Muscle layer of colon (tissue), 2 donors: ENCODE measurements around the gene CST4.
"Not testable (repeated sequence)": the region's sequence is repeated elsewhere in the genome, so short reads cannot be mapped to it uniquely, and the experiment has no call there.

Experiments used
- H3K27ac ChIP-seq: one replicate; pipeline ENCODE4 v1.7.0; 2013; ENCODE audit warnings: low read depth, mild to moderate bottlenecking, low read length, moderate library complexity
- H3K27me3 ChIP-seq, 2 donors: one replicate each; pipeline ENCODE4 v1.7.0; 2013; ENCODE audit warnings: low read length in 2 of 2, mild to moderate bottlenecking in 2 of 2; ENCODE audit not compliant: insufficient read depth in 2 of 2, control insufficient read depth in 1 of 2
- H3K36me3 ChIP-seq: one replicate; pipeline ENCODE4 v1.7.0; 2013; ENCODE audit warnings: mild to moderate bottlenecking, low read length; ENCODE audit not compliant: insufficient read depth
- H3K4me1 ChIP-seq: one replicate; pipeline ENCODE4 v1.7.0; 2013; ENCODE audit warnings: mild to moderate bottlenecking, low read length; ENCODE audit not compliant: insufficient read depth
- H3K4me3 ChIP-seq, 2 donors: one replicate each; pipeline ENCODE4 v1.7.0; 2013; ENCODE audit warnings: low read length in 2 of 2, low read depth in 1 of 2, mild to moderate bottlenecking in 1 of 2, moderate library complexity in 1 of 2
- H3K9ac ChIP-seq: one replicate; pipeline ENCODE4 v1.7.0; 2013; ENCODE audit warnings: low read length
- H3K9me3 ChIP-seq: one replicate; pipeline ENCODE4 v1.7.0; 2013; ENCODE audit warnings: mild to moderate bottlenecking, low read length
- donor health status: abdominal sarcoma.
- donor health status: Adenocarcinoma of cecum.

The CST4 gene

DNA sequence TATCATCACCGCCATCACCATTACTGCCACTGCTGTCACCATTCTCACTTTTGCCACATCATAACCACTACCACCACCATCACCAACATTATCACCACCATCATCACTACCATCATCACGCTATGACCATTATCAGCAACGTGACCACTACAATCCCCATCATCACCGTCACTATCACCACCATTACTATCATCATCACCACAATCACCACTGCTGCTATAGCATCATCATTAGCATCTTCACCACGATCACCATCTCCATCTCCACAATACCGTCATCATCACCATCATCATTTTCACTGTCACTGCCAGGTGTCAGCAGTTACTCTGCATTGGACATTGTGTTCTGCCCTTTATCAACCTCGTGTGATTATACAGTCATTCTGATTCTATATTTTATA, 19.0 kb downstream of the CST4 start:
- H3K4me3 ChIP-seq, result no peak overlapping the region
- no peaks in the 10 kb centered on the region for H3K4me1 ChIP-seq
- no peak overlapping the region for H3K27ac ChIP-seq
- H3K9me3 ChIP-seq, result no peaks in the 10 kb centered on the region
- H3K36me3 ChIP-seq, result no peaks in the 10 kb centered on the region
- H3K27me3 ChIP-seq, result no peaks in the 10 kb centered on the region
- H3K9ac ChIP-seq, result no peak overlapping the region

GRCh38 chr20:23669327-23669726, 19.5 kb downstream of the CST4 start:
- Histone ChIP-seq H3K27me3 (no peaks in the 10 kb centered on the region), H3K4me1 (no peaks in the 10 kb centered on the region), H3K9ac (no peak overlapping the region), H3K27ac (no peak overlapping the region), H3K9me3 (no peaks in the 10 kb centered on the region), H3K4me3 (no peak overlapping the region), H3K36me3 (no peaks in the 10 kb centered on the region)

DNA sequence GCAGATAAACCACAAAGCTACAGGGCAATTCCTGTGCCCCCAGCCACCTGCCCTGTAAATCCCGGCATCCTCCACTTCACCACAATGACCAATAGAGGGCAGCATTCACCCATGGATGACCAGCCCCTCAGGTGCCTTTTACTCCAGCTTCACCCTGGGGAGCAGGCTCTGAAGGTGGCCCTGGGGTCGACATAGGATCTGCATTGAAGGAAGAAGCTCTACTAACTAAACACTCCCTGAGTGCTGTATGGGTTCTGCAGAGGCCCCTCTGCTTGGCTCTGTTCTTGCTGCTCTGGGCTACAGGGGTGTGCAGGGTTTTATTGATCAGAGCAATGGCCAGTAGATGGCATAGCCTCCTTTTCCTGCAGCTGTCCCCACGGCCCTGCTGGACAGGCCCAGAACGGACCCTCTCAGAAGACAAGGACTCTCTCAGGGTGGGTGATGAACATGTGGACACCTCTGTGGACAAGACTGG, 20.3 kb downstream of the CST4 start:
- Histone ChIP-seq H3K9ac (no peak overlapping the region), H3K36me3 (no peaks in the 10 kb centered on the region)

DNA sequence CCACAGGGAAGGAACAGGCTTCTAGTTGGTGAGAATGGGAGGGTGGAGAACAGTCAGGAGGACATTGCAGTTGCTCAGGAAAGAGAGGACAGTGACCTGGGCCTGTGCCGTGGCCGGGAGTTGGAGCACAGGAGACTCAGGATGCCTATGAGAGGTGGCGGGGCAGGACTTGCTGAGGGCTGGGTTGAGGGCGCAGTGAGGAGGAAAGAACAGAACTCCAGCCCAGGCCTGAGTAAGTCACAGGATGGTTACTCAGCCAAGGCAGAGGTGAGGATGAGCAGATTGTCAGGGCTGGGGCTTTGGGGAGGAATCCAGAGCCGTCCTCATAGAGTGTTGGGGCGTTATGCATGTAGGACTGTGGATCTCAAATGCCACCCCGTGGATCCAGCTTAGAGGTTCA, 21.2 kb downstream of the CST4 start:
- Histone ChIP-seq H3K4me1 (no peaks in the 10 kb centered on the region), H3K36me3 (no peaks in the 10 kb centered on the region), H3K9me3 (no peaks in the 10 kb centered on the region), H3K9ac (no peak overlapping the region), H3K4me3 (no peak overlapping the region), H3K27ac (no peak overlapping the region), H3K27me3 (no peaks in the 10 kb centered on the region)

More for the DNA sequence above, 20.3 kb downstream of the CST4 start:
- Histone ChIP-seq H3K4me3 (no peak overlapping the region), H3K4me1 (no peaks in the 10 kb centered on the region), H3K9me3 (no peaks in the 10 kb centered on the region), H3K27me3 (no peaks in the 10 kb centered on the region), H3K27ac (no peak overlapping the region)

- no peaks in the 10 kb centered on the region for H3K27me3 ChIP-seq
- no peaks in the 10 kb centered on the region for H3K4me1 ChIP-seq
- H3K36me3 ChIP-seq, result no peaks in the 10 kb centered on the region
- no peaks in the 10 kb centered on the region for H3K9me3 ChIP-seq
- H3K9ac ChIP-seq, result no peak overlapping the region
- no peak overlapping the region for H3K4me3 ChIP-seq
- H3K27ac ChIP-seq, result no peak overlapping the region
Observed at GRCh38 chr20:23666698-23667097, 22.1 kb downstream of the CST4 start.

GRCh38 chr20:23666189-23666588, 22.6 kb downstream of the CST4 start:
- H3K27me3 ChIP-seq, result no peaks in the 10 kb centered on the region
- H3K27ac ChIP-seq, result no peak overlapping the region
- H3K9ac ChIP-seq, result no peak overlapping the region
- no peaks in the 10 kb centered on the region for H3K4me1 ChIP-seq
- H3K9me3 ChIP-seq, result no peaks in the 10 kb centered on the region
- H3K4me3 ChIP-seq, result no peak overlapping the region
- H3K36me3 ChIP-seq, result no peaks in the 10 kb centered on the region

- Histone ChIP-seq H3K27ac (no peak overlapping the region), H3K9ac (no peak overlapping the region), H3K4me3 (no peak overlapping the region), H3K9me3 (no peaks in the 10 kb centered on the region), H3K27me3 (no peaks in the 10 kb centered on the region), H3K36me3 (no peaks in the 10 kb centered on the region), H3K4me1 (no peaks in the 10 kb centered on the region)
Observed at GRCh38 chr20:23664954-23665353, 23.9 kb downstream of the CST4 start.

DNA sequence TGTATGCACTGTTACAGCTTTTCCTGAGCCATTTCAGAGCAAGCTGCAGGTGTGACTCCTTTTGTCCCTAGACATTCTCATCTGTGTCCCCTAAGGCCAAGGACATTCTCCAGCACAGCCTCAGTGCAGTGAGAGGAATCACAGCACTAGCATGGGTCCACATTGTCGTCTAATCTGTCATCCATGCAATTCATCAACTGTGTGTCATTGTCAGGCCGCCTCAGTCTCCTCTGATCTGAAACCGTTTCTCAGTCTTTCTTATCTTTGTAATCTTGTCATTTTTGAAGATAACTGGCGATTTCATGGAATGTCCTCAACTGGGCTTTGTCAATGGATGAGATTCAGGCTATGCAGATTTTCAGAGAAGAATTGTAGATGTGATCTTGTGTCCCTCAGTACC, 24.8 kb downstream of the CST4 start:
- not testable (repeated sequence) for H3K27ac ChIP-seq, H3K4me1 ChIP-seq, H3K9ac ChIP-seq, H3K4me3 ChIP-seq, H3K9me3 ChIP-seq, H3K36me3 ChIP-seq, H3K27me3 ChIP-seq

GRCh38 chr20:23663180-23663579, 25.7 kb downstream of the CST4 start:
- H3K27me3 ChIP-seq, result no peaks in the 10 kb centered on the region
- H3K4me1 ChIP-seq, result no peaks in the 10 kb centered on the region
- no peak overlapping the region for H3K27ac ChIP-seq

DNA sequence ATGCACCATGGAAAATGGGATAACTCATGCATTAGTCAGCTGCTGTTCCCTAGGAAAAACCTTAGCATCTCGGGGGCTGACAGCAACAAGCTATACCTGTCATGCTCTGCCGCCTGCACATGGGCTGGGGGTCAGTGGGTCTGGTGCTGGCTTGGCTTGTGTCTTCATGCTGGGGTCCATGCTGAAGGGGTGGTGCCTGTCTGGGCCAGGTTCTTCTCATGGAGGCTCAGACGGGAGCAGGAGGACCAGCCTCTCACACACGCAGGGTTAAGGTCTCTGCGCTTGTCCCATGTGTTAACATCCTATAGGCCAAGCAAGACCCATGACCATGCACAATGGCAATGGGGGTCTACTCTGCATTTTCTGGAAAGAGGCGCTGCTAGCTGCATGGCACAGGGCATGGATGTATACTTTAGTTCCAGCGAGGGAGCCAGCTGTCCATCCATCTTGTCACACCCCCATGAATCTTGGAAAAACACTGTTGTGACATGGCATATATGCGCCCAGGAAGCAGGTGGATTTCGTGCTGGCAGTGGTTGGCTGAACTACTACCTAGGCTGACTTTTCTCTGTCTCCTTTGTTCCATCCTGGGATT, 26.5 kb downstream of the CST4 start:
- Histone ChIP-seq H3K4me3 (no peak overlapping the region), H3K36me3 (no peaks in the 10 kb centered on the region), H3K27me3 (no peaks in the 10 kb centered on the region), H3K27ac (no peak overlapping the region), H3K9ac (no peak overlapping the region), H3K4me1 (no peaks in the 10 kb centered on the region), H3K9me3 (no peaks in the 10 kb centered on the region)

More at GRCh38 chr20:23663180-23663579, 25.7 kb downstream of the CST4 start:
- Histone ChIP-seq H3K9ac (no peak overlapping the region), H3K4me3 (no peak overlapping the region), H3K36me3 (no peaks in the 10 kb centered on the region), H3K9me3 (no peaks in the 10 kb centered on the region)

GRCh38 chr20:23661002-23661429, 27.8 kb downstream of the CST4 start:
- no peak overlapping the region for H3K9ac ChIP-seq
- H3K27ac ChIP-seq, result no peak overlapping the region
- H3K4me1 ChIP-seq, result no peaks in the 10 kb centered on the region
- no peaks in the 10 kb centered on the region for H3K36me3 ChIP-seq
- no peak overlapping the region for H3K4me3 ChIP-seq
- no peaks in the 10 kb centered on the region for H3K27me3 ChIP-seq
- no peaks in the 10 kb centered on the region for H3K9me3 ChIP-seq
